GM18868 (cell line): ENCODE data around the gene DCAF5.
"Not testable (repeated sequence)": the region's sequence is repeated elsewhere in the genome, so short reads cannot be mapped to it uniquely, and the experiment has no call there.

ENCODE experiments used
- ATAC-seq: cut with Tn5 transposase; IDR thresholded peaks from one replicate; pipeline ENCODE4 v1.9.1; 2021; ENCODE audit warnings: mild to moderate bottlenecking, moderate library complexity; ENCODE audit not compliant: unreplicated experiment

The DCAF5 gene

GRCh38 chr14:69152902-69153151, at the start of gene DCAF5:
DCAF5 (minus strand) TSS chr14:69153119; CDS start chr14:69152978, 141 bp downstream.
- ATAC-seq, result no peak

- ATAC-seq, result no peak
Observed at GRCh38 chr14:69199786-69200185, 46.9 kb upstream of the DCAF5 start.

- no peak for ATAC-seq
Observed at GRCh38 chr14:69193721-69194120, 40.8 kb upstream of the DCAF5 start.

GRCh38 chr14:69191340-69192111, 38.6 kb upstream of the DCAF5 start, which contains the start of gene EXD2:
EXD2 (plus strand) TSS chr14:69191498; CDS start chr14:69209471, 17,973 bp downstream.
- peak; percentile 90 for ATAC-seq

GRCh38 chr14:69190191-69190590, 37.3 kb upstream of the DCAF5 start:
- ATAC-seq, result no peak

- no peak for ATAC-seq
Observed at GRCh38 chr14:69183735-69184134, 30.8 kb upstream of the DCAF5 start.

GRCh38 chr14:69182580-69182979, 29.7 kb upstream of the DCAF5 start:
- not testable (repeated sequence) for ATAC-seq

GRCh38 chr14:69181491-69181890, 28.6 kb upstream of the DCAF5 start:
- ATAC-seq, result no peak

GRCh38 chr14:69175130-69175529, 22.2 kb upstream of the DCAF5 start:
- no peak for ATAC-seq

- no peak for ATAC-seq
Observed at GRCh38 chr14:69171569-69171968, 18.6 kb upstream of the DCAF5 start.

- no peak for ATAC-seq
Observed at GRCh38 chr14:69170839-69171238, 17.9 kb upstream of the DCAF5 start.

GRCh38 chr14:69165787-69166186, 12.9 kb upstream of the DCAF5 start:
- not testable (repeated sequence) for ATAC-seq

GRCh38 chr14:69161590-69161989, 8.7 kb upstream of the DCAF5 start:
- ATAC-seq, result no peak

- no peak for ATAC-seq
Observed at GRCh38 chr14:69156224-69156623, 3.3 kb upstream of the DCAF5 start.

- ATAC-seq, result no peak
Observed at GRCh38 chr14:69154779-69155178, 1.9 kb upstream of the DCAF5 start.

GRCh38 chr14:69153873-69154270, 953 bp upstream of the DCAF5 start:
- no peak for ATAC-seq

GRCh38 chr14:69153152-69153872, 393 bp upstream of the DCAF5 start:
- peak; percentile 92 for ATAC-seq

- no peak for ATAC-seq
Observed at GRCh38 chr14:69152181-69152901, 578 bp downstream of the DCAF5 start.

GRCh38 chr14:69151458-69152180, 1.3 kb downstream of the DCAF5 start:
- ATAC-seq, result peak; percentile 46

GRCh38 chr14:69149461-69150244, 3.3 kb downstream of the DCAF5 start:
- no peak for ATAC-seq
